Urothelium cell line (cell line): ENCODE data around the gene HMSD.

Experiments used
- DNase-seq: peaks from one replicate; pipeline ENCODE4 v3.0.0; 2011; ENCODE audit warnings: low spot score, mixed read lengths
- FAIRE-seq: peaks from 2 replicates; lab custom pipeline; 2011; peaks lifted over from hg19 to GRCh38; lab: Jason Lieb, UNC

The HMSD gene

GRCh38 chr18:63986885-63987284, 37.8 kb downstream of the HMSD start:
- FAIRE-seq (no peak), DNase-seq (no peak)

DNA sequence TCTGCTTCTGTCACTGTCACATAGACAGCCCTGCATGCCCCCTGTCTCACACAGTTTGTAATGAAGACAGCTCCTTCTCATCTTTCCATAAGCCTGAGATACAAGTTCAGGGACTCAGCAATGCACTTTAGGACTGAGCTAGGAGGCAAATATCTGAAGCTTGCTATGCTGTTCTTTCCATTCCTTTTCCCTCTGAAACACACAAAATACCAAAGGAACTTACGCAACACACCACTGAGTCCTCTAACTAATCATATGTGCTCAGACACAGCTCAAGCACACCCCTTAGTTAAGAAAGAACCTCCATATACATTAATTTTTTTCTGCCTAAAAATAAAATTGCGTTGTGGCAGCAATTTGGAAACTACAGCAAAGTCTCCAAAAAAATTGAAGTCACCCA, 38.6 kb downstream of the HMSD start:
- FAIRE-seq, result no peak

DNA sequence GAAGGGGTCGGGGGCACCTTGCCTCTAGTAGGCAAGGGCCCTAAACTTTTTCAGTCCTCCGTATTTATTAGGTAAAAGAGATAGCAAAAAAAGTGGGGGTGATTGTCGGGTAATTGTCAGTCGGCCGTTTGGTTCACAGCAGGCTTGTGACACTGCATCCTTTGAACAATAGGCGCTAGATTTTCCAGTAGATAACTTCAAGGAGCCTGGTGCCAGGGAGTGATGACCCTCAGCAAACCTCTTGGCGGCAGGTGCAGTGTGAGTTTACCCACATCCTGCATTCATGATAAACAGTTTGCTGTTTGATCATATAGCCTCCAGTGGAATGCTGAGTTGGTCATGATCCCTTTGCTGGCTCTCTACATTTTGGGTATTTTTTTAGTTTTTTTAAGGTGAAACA, 43.6 kb downstream of the HMSD start:
- DNase-seq (no peak), FAIRE-seq (no peak)

More for the DNA sequence above, 38.6 kb downstream of the HMSD start:
- no peak for DNase-seq

GRCh38 chr18:63994783-63995399, 45.8 kb downstream of the HMSD start:
- peak; percentile 29 for DNase-seq
- FAIRE-seq, result no peak

DNA sequence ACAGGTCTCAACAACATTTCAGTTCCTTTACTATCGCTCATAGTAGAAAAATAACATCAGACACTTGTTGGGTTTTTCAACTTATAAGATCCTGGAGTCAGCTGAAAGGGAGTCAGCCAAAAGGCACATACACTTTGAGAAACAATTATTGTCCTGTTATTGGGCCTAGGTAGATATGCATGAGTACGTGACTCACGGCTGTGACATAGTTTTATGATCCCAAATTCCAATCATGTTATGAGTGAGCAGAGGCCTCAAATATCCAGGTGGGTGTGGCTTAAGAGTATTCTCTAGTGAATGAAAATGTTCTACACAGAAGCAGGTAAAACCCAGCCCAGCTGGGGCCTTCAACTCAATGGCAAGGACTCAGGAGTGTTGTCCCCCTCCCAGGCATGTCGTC, 47.9 kb downstream of the HMSD start:
- FAIRE-seq (no peak), DNase-seq (peak; percentile 5)

- FAIRE-seq (no peak), DNase-seq (no peak)
Measured at GRCh38 chr18:63997606-63998005, 48.5 kb downstream of the HMSD start.

DNA sequence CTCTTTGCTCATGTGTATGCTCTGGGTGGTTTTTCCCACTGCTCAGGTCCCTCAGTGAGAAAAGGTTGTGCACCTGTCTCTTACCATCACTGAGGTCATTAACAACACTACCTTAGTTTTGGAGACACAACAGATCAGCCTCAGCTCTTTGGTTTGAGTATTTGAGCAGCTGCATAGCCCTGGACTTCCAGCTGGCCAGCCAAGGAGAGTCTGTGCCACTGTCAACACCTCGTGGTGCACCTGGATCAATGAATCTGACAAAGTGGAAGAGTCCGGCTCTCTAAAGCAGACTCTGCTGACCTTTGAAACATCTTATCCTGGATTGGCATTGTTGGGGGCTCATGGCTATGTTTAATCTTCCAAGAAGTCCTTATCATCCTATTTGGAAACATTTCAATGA, 50.8 kb downstream of the HMSD start:
- FAIRE-seq (no peak), DNase-seq (no peak)

DNA sequence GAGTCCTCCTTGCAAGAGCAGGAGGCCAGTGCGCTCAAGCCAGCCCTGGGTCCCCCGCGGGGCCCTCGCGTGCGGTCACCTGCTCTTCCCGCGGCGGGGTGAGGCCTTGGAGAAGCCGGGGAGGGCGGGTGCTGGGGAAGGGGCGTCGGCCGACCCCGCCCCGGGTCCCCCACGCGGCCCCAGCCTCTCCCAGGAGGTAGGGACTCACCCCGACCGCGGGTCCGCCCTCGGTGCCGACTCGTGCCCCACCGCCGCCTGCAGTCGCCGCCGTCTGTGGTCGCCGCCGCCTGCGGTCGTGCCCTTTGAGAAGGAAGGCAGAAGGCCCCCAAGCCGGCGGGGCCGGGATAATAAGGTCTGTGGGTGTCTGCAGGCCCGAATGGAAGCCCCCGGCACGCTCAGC, 53.5 kb downstream of the HMSD start:
- FAIRE-seq, result no peak
- DNase-seq, result no peak

DNA sequence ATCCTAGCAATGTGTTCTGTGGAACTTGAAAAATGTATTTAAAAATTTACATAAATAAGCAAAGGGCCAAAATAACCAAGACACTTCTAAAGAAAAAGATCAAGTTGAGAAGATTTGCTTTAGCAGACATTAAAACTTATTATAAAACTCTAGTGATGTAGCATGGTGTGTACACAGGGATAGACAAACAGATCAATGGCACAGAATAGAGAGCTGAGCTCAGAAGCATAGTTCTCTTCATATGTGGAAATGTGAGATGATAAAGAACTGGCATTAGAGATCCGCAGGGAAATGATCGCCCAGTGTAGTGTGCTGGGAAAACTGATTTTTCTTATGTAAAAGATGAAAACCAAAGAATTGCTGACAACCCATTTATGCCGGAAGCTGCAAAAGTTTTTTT, 60.2 kb downstream of the HMSD start:
- FAIRE-seq (no peak), DNase-seq (no peak)
